HG03354 (cell line): ENCODE measurements around the gene ASZ1.
A peak's percentile ranks its signal among the peaks of the same experiment; 100 is the strongest.

ENCODE experiments used
- ATAC-seq: cut with Tn5 transposase; IDR thresholded peaks from one replicate; pipeline ENCODE4 v1.9.1; 2021; ENCODE audit warnings: mild to moderate bottlenecking; ENCODE audit not compliant: unreplicated experiment, poor library complexity, severe bottlenecking

ASZ1 gene

DNA sequence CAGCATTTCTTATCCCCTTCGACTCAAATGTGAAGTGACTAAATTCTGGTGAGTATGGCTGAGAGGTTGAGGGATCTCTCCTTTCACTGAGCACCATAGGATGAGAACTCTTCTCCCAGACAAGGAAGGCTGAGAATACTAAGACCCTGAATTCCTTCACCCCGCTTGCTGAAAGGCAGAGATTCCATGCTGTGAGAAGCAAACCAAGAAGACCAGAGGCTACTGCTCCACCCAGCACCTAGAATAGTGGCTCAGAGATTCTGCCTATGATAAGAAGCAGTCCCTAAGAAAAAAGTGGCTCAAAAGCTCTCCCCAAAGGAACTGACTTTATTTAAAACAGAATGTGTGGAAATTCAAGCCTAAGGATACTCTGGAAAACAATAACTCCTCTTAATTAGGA, 77.7 kb downstream of the ASZ1 start:
- ATAC-seq = no peak

DNA sequence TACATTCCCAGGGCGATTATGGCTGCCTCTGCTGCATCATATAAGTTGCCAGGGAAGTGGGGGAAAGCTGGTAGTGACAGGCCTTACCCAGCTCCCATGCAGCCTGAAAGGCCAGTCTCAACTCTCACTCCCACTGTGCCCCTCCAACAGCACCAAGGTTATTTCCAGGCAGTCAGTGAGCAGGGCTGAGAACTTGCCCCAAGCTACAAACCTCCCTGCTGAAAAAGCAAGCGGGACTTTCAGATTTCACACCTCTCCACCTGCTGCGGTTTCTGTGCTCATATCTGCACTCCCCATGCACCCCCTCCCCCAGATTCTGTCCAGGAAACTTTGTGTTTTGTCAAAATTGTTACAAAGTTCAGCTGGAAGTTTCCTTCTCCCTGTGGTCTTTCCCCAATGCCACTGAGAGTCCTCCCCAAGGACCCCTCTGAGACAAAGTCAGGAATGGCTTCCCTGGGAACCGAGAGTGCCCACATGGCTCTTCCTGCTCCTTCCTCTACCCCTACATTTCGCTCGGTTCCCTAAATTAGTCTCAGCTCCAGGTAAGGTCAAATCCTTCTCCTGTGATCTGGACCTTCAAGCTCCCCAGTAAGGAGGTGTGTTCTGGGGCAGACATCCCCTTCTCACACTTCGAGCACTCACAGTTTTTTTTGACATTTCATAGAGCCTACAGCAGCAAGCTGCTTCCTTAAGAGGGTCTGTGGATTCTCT, 79.2 kb downstream of the ASZ1 start:
- peak; percentile 68 for ATAC-seq

DNA sequence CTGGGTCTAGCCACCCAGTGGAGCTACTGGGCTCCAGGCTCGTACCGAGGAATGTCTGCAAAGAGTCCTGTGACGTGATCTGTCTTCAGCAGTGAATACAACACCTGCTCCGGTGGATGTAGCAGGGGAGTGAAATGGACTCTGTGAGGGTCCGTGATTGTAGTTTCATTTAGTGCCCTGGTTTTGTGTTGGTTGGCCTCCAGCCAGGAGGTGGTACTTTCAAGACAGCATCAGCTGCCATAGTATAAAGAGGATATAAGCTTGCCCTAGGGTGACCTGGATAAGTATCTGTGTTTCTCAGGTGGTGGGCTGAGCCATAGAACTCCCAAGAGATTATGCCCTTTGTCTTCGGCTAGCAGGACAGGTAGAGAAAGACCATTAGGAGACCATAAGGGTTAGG, 79.8 kb downstream of the ASZ1 start:
- ATAC-seq = no peak

DNA sequence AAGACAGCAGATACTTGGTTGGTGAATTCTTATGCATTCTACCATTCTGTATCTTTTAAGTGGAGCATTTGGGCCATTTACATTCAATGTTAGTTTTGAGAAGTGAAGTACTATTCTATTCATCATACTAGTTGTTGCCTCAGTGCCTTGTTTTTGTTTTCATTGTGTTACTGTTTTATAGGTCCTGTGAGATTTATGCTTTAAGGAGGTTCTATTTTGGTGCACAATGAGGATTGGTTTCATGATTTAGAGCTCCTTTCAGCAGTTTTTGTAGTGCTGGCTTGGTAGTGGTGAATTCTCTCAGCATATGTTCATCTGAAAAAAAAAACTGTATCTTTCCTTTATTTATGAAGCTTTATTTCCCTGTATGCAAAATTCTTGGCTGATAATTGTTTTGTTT, 81.1 kb downstream of the ASZ1 start:
- no peak for ATAC-seq

DNA sequence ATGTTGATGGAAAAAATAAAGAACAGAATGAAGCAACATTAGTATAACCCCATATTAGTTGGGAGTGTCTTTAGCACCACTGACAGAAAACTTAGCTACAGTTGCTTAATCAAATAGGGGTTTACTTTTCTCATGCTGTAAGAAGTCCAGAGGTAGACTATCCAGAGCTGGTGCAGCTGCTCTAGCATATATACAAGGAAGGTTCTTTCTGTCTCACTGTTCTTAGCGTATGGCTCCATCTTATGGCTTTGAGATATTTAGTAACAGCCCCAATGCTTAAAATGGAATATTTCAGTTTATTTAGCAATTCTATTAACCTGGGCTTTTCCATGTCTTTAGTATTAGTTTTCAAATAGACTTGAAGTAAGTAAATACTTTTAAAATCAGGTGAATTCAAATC, 89.3 kb downstream of the ASZ1 start:
- no peak for ATAC-seq

DNA sequence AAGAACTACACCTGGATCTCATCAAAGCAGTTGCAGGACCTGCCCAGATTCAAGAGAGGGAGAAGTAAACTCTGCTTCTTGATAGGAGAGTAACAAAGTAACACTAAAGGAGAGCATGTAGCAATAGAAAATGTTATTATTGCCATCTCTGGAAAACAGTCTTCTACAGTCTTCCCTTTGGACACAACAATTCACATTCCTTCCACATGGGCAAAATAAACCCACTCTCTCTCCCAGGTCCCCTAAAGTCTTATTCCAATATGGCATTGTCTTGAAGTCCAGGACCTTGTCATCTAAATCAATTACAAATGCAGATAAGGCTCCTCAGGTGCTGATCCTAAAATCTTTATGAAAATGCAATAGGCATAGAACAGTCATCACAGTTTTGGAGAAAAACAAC, 94.1 kb downstream of the ASZ1 start:
- no peak for ATAC-seq

DNA sequence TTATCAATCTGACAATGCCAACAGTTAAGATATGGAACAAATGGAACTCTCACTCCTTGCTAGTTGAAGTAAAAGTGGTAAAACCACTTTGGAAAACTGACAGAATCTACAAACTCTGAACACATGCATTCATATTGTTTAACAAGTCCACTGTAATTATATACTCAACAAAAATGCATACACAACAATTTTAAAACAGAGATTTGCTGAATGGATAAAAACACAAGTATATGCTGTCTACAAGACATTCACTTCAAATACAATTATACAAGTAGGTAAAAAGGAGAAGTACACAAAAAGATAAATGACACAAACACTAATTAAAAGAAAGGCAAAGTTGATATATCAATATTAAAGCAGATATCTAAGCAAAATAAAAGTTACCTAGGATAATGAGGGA, 95.3 kb downstream of the ASZ1 start:
- no peak for ATAC-seq

DNA sequence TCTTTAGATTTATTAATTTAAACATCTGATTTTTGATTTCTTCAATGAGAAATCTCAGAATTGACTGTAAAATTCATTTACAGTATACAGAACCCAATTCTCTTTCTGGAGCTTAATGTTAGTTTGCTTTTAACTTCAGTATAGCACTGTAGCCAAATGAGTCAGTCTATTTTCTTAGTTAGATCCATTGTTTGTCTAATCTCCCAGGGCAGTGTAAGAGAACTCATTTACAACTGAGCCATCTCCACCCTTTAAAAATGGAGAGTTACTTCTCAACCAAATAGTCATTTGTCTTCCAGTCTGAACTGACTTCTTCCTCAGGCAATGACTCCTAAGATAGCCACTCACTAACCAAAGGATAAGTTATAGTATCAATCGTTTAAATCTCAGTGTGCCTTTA, 101.5 kb downstream of the ASZ1 start:
- no peak for ATAC-seq

DNA sequence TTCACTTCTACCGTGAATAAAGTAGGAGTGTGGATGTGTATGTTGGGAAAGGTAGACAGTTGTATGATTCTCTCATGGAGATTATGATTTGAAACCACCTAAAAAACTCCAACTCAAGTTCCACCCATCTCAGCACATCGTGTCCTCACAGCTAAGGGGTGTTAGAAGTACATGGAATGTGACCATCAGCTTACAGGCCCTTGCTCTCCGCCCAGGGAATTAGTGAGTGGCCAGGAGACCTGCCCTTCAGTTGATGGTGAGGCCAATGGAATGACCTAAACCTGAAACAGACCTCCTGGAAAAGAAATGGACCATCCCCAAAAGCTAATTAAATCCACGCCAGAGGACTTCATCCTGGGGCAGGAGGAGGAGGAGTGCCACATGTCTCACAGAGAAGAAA, 102.3 kb downstream of the ASZ1 start:
- no peak for ATAC-seq

DNA sequence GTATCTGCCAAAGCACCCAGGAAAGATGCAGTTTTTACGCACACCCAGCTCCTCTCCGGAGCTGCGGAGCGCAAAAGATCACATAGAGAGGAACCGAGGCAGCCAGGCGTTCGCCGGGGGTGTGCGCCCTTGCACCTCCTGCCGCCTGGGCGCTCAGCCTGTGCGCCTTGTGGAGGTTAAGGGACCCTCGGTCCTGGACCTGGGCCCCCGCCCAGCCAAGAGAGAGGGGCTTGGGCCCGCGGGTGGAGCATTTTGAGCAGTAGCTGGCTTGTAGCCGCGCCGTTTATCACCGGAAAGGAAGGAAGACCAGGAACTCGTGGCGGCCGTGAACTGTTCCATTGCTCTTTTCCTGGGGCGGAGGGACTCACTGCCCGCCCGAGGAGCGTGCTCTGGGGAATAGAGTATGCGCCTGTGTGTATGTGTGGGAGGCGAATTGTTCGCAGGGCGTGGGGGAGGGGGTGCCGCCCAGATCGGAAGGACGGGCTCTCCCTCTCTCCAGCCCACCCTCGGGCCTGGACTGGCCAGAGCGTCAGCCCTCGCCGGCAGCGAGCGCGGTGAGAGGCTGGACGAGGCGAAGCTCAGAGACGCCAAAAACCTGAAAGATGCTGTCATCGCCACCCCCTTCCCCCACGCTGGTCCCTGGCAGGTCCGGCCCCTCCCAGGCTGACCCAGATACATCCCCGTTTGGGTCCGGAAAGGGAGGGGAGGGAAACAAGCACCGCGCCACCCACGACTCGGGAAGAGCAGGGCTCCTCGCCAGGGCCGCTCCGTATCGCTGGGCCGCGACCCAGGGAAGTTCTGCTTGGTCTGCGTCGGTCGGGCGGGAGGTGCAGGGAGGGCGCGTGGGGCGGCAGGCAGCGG, 103.2 kb downstream of the ASZ1 start:
- no peak for ATAC-seq

DNA sequence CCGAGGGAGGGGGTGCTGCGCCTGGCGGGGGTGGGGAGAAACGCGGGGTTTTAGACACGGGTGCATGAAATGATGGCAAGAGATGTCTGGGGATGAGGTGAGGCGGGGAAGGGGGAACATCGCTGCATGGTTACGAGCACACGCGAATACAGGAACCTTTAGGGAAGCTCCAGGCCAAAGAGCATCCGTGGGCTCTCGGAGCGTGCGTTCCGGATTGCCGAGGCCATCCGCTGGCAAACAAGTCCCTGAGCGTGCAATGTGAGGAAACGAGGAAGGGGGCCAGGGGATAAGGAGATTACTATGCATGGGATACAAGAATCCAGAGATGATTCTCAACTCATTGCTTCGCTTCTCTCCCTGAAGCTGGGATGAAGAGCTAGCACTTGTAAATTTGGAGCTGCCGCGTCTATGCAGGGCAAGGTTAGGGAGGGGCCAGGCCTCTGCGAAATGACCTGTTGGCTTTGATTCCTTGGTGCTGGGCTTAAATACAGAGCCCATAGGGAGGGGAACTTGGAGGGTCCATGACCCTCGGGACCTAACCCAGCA, 103.9 kb downstream of the ASZ1 start:
- no peak for ATAC-seq

DNA sequence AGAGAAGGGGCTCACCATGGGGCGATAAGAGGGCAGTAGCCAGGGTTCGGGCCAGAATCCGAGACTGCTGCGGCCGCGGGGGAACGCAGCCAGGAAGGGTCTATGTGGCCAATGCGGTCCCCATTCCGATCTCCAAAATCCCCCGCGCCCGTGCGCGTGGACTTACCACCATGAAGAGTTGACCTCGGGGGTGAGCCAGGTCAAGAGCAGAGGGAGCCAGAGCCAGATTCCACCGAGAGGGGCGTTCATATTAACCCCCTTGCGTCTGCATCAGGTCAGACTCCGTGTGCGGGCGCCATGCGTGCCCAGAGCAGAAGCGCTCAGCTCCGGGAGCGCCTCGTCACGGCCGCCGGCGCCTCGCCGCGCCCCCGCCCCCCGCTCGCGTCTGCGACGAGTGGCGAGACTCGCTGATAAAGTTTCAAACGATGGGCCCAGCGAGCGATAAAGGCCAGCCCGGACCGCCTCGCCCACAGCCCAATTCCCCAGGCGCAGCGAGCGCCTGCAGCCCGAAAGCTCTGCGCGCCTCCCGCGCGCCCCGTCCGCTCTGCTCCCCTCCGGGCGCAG, 104.5 kb downstream of the ASZ1 start, which contains the start of gene WNT2:
WNT2 (minus strand) TSS at position 318 of the 564 bp plus-strand sequence; CDS start at position 249, 69 bp downstream.
- no peak for ATAC-seq

DNA sequence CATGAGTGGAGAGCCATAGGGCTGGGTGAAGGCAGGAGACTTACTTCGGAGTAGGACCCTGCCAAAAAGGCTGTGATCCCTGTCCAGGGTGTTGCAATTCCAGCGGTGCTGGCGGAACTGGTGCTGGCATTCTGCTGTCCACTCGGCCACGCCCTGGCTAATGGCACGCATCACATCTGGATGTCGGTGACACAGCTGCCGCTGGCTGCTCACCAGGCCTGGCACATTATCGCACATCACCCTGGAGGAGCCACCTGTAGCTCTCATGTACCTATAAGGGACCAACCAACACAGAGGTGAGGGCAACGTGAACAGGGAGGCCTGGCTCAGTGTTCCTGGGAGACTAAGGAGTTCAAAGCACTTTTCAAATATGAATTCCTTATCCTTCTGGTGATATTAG, 106.8 kb downstream of the ASZ1 start:
- no peak for ATAC-seq

DNA sequence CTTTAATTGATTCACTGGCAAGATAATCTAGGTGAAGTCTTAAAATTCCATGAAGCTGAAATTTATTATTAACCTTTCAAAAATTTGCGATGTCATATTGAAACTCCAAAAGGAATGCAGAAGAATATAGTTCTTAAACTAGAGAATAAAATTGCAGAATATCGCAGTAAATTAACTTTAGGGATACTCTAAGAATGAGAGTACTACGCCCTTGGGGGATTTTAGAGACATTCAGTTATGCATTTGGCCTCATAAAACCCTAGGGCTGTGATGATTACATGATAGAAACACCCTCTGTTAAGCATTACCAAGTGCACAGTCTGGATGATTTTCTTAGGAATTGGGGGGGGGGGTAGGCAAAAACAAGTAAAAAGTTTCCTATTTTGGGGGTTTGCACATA, 108.1 kb downstream of the ASZ1 start:
- ATAC-seq = no peak

DNA sequence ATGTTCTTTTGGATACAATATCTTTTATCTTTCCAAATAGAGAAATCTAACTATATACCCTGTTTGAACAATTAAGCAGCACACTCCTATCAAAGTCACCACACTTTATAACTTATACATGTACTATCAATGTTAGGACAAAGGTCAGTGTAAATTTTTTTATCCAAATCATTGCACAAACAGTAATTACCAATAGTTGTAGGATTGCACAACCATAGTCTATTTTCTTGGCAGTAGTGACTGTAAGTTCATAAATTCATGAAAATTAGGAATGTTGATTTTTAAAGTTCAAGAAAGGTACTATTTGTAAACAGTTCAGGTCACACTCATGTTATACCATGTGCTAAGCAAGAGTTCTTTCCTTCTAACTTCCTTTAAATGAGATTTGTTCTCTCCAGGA, 113.7 kb downstream of the ASZ1 start:
- no peak for ATAC-seq
